GM04504 (cell line): ENCODE results near the gene CDC73.
"Not testable (repeated sequence)": the region's sequence is repeated elsewhere in the genome, so short reads cannot be mapped to it uniquely, and the experiment has no call there.

Experiments used
- DNase-seq: peaks from one replicate; pipeline ENCODE4 v3.0.0-alpha.2; 2012; ENCODE audit warnings: low read depth

Gene CDC73

DNA sequence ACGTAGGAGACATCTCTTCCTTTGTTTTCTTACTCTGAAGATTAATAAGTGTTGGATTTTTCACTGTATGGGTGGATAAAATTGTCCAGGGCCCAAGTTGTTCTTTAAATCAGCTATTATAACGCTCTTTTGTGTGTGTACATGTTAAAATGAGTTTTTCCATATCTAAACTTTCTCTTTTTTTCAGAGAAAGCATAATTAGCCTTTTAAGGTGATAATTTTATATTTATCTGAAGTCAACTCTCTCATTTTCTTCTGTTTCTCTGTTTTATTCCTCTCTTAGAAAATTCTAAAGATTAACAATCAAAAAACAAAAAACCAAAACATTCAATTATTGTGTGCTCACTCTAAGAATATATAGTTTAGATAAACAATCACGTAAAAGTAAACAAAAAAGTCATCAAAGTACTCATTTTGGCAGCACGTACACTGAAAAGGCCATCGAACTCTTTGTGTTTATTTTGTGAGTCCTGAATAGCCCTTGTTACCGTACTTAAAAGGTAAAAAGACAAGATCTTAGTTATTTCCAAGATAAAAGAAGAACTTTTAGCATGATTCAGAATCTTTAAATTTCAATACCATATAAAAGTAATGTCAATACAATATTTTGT lies 7.2 kb upstream of the CDC73 start:
- DNase-seq = no peak

DNA sequence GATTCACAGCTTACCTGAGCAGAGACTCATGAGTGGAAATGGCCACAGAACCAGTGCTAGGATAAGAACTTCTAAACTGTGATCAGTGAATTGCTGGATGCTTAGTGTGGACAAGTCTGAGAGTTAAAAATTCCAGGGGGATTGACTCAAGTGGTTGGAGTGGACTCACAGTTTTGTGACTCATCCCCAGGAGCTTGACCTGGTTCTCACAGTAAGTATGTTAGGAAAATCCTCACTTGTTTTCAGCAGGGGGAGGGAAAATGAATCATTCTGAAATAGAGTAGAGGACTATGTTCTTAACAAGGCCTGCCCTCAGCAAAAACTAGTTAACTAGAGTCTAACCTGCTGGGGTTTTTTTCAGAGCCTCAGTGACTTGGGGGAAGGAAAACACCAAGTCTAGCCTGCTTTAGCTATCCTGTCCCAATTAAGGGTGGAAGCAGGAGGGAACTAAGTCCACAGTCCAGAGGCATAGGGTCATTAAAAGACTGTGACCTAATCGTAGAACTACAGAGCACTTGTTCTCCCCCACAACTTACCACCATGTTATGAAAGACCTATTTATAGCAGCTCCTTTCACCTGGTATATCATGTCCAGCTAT lies 6.1 kb upstream of the CDC73 start:
- peak; percentile 93 for DNase-seq

DNA sequence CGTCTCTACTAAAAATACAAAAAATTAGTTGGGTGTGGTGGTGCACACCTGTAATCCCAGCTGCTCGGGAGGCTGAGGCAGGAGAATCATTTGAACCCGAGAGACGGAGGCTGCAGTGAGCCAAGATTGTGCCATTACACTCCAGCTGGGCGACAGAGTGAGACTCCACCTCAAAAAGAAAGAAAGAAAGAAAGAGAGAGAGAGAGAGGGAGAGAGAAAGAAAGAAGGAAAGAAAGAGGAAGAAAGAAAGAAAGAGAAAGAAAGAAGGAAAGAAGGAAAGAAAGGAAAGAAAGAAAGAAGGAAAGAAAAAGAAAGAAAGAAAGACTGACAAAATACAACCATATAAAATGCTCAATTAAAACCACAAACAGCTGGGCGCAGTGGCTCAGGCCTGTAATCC lies 4.7 kb upstream of the CDC73 start:
- not testable (repeated sequence) for DNase-seq

GRCh38 chr1:193118194-193118593 lies 3.6 kb upstream of the CDC73 start:
- DNase-seq = no peak

- no peak for DNase-seq
These were observed 2.8 kb upstream of the CDC73 start for GRCh38 chr1:193118803-193119730.

DNA sequence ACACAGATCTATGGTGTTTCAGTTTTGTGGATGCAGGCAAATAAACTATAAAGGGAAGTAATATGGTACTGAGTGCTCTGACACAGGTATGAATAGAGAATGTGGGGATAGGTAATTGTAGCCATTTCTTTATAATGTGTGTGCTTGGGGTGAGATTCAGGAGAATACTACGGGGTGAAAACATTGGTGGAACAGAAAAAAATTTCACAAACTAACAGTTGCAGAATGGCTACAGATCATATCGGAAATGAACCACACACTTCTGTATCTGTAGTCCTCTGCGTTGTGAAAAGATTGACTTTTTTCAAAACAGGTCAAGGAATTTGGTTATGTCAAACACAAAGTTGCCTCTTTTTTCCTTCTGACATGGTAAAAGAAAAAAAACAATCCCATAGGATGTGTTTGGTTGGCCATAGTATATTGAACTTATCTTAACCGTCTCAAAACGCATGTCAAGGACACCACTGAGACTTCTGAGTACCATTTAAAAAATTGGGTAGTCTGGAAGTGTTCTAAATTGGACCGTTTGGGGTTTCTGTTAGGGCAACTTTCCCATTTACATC lies 1.1 kb upstream of the CDC73 start:
- no peak for DNase-seq

GRCh38 chr1:193123751-193124150 lies 1.9 kb downstream of the CDC73 start:
- no peak for DNase-seq

- DNase-seq = no peak
These were observed 3.5 kb downstream of the CDC73 start for GRCh38 chr1:193125369-193125768.

DNA sequence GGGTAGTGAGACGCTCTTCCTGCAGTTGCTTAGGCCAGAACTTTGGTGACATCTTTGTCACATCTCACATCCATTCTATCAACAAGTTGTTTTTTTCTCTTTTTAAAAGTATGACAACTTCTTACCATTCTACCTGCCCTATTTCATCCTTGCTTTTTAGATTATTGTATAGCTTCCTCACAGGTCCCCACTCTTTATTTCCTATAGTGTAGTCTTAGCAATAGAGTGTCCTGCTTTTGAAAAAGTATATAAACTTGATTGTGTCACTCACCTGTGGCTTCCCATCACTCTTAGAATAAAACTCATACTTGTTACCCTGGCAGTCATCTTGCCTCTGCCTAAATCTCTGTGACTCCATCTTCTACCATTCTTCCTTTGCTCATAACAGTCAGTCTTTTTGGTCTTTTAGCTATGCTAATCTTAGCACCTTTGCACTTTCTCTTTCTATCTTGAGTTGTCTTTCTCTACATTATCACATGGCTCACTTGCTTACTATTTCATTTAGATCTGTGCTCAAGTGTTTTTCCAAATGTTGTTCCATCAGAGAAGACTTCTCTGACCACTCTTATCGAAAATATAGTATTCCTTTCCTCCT lies 9.5 kb downstream of the CDC73 start:
- DNase-seq = no peak

- DNase-seq = no peak
These were observed 18.4 kb downstream of the CDC73 start for GRCh38 chr1:193140254-193140653.

- DNase-seq = no peak
These were observed 20.0 kb downstream of the CDC73 start for GRCh38 chr1:193141804-193142203.

DNA sequence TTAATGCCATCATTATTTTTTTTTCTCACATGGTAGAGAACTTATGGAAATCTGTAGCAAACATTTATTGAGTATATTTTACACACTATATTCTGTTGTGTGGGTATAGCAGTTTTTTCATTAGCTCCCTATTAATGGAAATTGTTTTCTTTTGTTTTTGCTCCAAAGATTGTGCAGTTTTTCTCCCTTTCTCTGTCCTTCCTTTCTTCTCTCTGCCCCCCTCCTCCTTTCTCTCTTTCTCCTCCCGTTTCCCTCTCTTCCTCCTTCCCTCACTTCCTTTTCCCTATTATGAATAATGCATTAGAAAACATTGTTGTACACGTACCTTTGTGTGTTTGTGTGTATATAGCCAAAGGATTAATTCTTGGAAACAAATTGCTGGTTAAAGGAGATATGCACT lies 20.6 kb downstream of the CDC73 start:
- DNase-seq = no peak

- no peak for DNase-seq
These were observed 21.5 kb downstream of the CDC73 start for GRCh38 chr1:193143285-193143684.

- no peak for DNase-seq
These were observed 22.6 kb downstream of the CDC73 start for GRCh38 chr1:193144361-193144938.

GRCh38 chr1:193144999-193145398 lies 23.2 kb downstream of the CDC73 start:
- no peak for DNase-seq

DNA sequence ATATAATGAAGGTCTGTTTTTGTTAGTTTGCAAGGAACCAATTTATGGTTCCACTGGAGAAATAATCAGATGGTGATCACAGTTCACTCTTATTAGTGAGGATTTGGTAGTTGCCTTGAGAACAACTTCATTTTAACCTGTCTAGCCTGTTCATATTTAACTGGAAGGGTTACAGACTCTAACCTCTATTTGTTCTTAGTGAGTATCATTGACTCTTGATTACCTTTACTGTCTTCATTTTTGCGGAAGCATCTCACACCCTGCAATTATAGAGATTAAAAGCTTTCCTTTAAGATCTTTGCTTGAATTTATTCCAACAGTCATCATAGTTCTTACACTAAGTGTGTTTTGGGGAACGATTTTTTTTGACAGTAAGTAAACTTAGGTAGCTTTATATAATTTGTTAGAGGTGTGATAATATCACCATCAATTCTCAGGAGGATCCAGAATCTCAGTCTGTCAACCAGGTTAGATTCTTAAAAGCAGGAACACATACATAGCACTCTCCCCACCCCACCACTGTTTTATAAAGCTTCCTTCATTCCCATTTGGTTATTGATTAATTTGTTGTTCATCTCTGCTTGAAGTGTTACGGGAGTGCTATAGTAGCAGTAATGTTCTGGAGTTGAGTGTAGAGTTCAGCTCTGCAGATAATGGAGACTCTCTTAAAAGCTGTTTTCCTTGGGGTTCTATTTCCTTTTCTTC lies 34.4 kb downstream of the CDC73 start:
- no peak for DNase-seq

GRCh38 chr1:193156822-193157142 lies 35.0 kb downstream of the CDC73 start:
- DNase-seq = no peak

DNA sequence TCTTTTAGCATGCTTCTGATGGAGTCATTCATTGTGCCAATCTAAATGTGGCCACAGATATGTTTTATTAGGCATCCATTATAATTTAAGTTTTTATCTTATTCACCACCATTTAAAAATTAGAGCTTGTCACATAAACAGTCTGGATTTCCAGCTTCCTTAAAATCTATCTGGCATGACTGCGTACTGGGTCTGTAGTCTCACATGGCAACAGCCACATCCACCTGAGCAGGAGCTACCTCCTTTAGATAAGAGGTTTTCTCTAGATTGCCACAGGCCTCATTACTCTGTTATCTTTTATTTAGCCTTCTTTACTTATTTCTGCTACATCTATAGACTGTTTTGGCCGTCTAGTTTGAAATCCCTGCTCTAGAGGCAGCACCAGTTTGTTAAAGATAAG lies 35.5 kb downstream of the CDC73 start:
- no peak for DNase-seq

GRCh38 chr1:193176113-193176512 lies 54.3 kb downstream of the CDC73 start:
- DNase-seq = no peak

- no peak for DNase-seq
These were observed 55.0 kb downstream of the CDC73 start for GRCh38 chr1:193176788-193177187.

DNA sequence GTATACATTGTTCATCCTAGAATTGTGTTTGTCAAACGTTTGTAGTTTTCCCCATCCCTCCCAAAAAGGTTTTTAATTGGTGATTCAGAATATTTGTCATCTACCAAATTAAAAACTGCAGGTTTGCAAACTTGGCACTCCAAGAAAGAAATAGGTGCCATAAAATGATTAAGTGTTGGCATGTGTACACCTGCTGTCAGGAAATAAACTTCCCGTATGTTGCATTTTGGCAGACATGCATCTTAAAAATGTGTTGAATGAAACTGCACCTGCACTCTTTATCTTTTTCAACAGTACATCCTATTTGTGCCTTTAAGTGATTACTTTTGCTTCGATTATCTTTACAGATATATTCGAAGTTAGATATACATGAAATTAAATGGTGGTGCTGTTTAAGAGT lies 57.3 kb downstream of the CDC73 start:
- DNase-seq = no peak

DNA sequence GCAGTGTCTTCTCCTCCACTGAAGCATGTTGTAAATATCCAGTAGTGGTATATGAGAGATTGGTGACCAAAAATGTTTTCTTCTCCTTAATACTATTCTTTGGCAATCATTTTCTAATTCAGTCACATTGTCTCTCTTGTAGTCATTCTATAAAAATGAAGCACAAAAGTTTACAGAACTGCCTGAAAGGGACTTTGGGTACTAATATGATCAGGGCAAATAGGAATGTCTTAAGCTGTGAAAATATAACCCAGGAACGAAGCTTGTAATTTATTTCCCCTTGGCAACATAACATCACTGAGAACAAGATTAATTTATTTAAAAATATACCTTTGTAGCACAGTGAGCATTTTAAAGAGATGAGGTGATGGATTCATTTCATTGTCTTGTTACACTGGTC lies 59.7 kb downstream of the CDC73 start:
- no peak for DNase-seq
